ENCODE measurements around the gene TRIM71. TPM values are rescaled to one million over a fixed set of nuclear protein-coding genes. Genes with fewer than 3 reads are reported as not detected.
"Not testable (repeated sequence)": the region's sequence is repeated elsewhere in the genome, so short reads cannot be mapped to it uniquely, and the experiment has no call there.

The TRIM71 gene
- total RNA-seq, 2 donors from 2014 or later = 0.03 TPM; not detected in 1

- no peak for ATAC-seq
- no peaks in the 10 kb centered on the region for H3K9me3 ChIP-seq (ENCODE audit: control insufficient read depth, low read length, poor library complexity, severe bottlenecking)
- peaks cover 4% of the 10 kb centered on the region for H3K4me1 Mint-ChIP-seq
- DNase-seq = no peak
- no peaks in the 10 kb centered on the region for H3K36me3 Mint-ChIP-seq (ENCODE audit: low read depth)
- H3K27me3 Mint-ChIP-seq = peaks cover 57% of the 10 kb centered on the region
- H3K27ac Mint-ChIP-seq = no peak overlapping the region
- H3K4me3 Mint-ChIP-seq = no peak overlapping the region
These were observed 5.1 kb downstream of the TRIM71 start for GRCh38 chr3:32822609-32823498.

GRCh38 chr3:32823641-32824184, 5.9 kb downstream of the TRIM71 start:
- peaks cover 57% of the 10 kb centered on the region for H3K27me3 Mint-ChIP-seq
- DNase-seq; H3K4me1 Mint-ChIP-seq; H3K36me3 Mint-ChIP-seq (ENCODE audit: low read depth); H3K4me3 Mint-ChIP-seq; ATAC-seq; H3K9me3 ChIP-seq (ENCODE audit: control insufficient read depth, low read length, poor library complexity, severe bottlenecking); H3K27ac Mint-ChIP-seq: not testable (repeated sequence)

- ATAC-seq (no peak), DNase-seq (no peak)
- Mint-ChIP-seq H3K36me3 (ENCODE audit: low read depth) (no peaks in the 10 kb centered on the region), H3K4me1 (no peaks in the 10 kb centered on the region), H3K27ac (no peak overlapping the region), H3K4me3 (no peak overlapping the region), H3K27me3 (peaks cover 43% of the 10 kb centered on the region)
- no peaks in the 10 kb centered on the region for H3K9me3 ChIP-seq (ENCODE audit: control insufficient read depth, low read length, poor library complexity, severe bottlenecking)
These were observed 8.0 kb downstream of the TRIM71 start for GRCh38 chr3:32825601-32826375.

GRCh38 chr3:32831062-32831461, 13.3 kb downstream of the TRIM71 start:
- no peaks in the 10 kb centered on the region for H3K4me1 Mint-ChIP-seq
- no peak for ATAC-seq
- H3K27me3 Mint-ChIP-seq = peaks cover 44% of the 10 kb centered on the region
- H3K9me3 ChIP-seq (ENCODE audit: control insufficient read depth, low read length, poor library complexity, severe bottlenecking) = no peaks in the 10 kb centered on the region
- peaks cover 2% of the 10 kb centered on the region for H3K36me3 Mint-ChIP-seq (ENCODE audit: low read depth)
- no peak overlapping the region for H3K27ac Mint-ChIP-seq
- no peak for DNase-seq
- H3K4me3 Mint-ChIP-seq = no peak overlapping the region

- Mint-ChIP-seq H3K27ac (no peak overlapping the region), H3K36me3 (ENCODE audit: low read depth) (peaks cover 2% of the 10 kb centered on the region), H3K4me3 (no peak overlapping the region), H3K4me1 (no peaks in the 10 kb centered on the region), H3K27me3 (peaks cover 43% of the 10 kb centered on the region)
- DNase-seq = no peak
- no peaks in the 10 kb centered on the region for H3K9me3 ChIP-seq (ENCODE audit: control insufficient read depth, low read length, poor library complexity, severe bottlenecking)
- ATAC-seq = no peak
These were observed 14.0 kb downstream of the TRIM71 start for GRCh38 chr3:32831791-32832190.

GRCh38 chr3:32832193-32832592, 14.4 kb downstream of the TRIM71 start:
- ATAC-seq (no peak), DNase-seq (no peak)
- Mint-ChIP-seq H3K4me1 (no peaks in the 10 kb centered on the region), H3K4me3 (no peak overlapping the region), H3K36me3 (ENCODE audit: low read depth) (peaks cover 2% of the 10 kb centered on the region), H3K27ac (no peak overlapping the region), H3K27me3 (peaks cover 39% of the 10 kb centered on the region)
- H3K9me3 ChIP-seq (ENCODE audit: control insufficient read depth, low read length, poor library complexity, severe bottlenecking) = no peaks in the 10 kb centered on the region

GRCh38 chr3:32835049-32835371, 17.2 kb downstream of the TRIM71 start:
- ATAC-seq (no peak), DNase-seq (no peak)
- H3K4me1 Mint-ChIP-seq = no peaks in the 10 kb centered on the region
- peaks cover 2% of the 10 kb centered on the region for H3K36me3 Mint-ChIP-seq (ENCODE audit: low read depth)
- H3K27ac Mint-ChIP-seq = no peak overlapping the region
- no peaks in the 10 kb centered on the region for H3K9me3 ChIP-seq (ENCODE audit: control insufficient read depth, low read length, poor library complexity, severe bottlenecking)
- H3K4me3 Mint-ChIP-seq = no peak overlapping the region
- H3K27me3 Mint-ChIP-seq = peaks cover 40% of the 10 kb centered on the region

- Mint-ChIP-seq H3K27ac (no peak overlapping the region), H3K36me3 (ENCODE audit: low read depth) (peaks cover 2% of the 10 kb centered on the region), H3K27me3 (peaks cover 34% of the 10 kb centered on the region), H3K4me3 (no peak overlapping the region), H3K4me1 (no peaks in the 10 kb centered on the region)
- DNase-seq (no peak), ATAC-seq (no peak)
- H3K9me3 ChIP-seq (ENCODE audit: control insufficient read depth, low read length, poor library complexity, severe bottlenecking) = no peaks in the 10 kb centered on the region
These were observed 18.2 kb downstream of the TRIM71 start for GRCh38 chr3:32835961-32836360.

GRCh38 chr3:32836601-32837000, 18.8 kb downstream of the TRIM71 start:
- Mint-ChIP-seq H3K27ac (no peak overlapping the region), H3K27me3 (peaks cover 32% of the 10 kb centered on the region), H3K4me1 (no peaks in the 10 kb centered on the region), H3K36me3 (ENCODE audit: low read depth) (peaks cover 2% of the 10 kb centered on the region), H3K4me3 (no peak overlapping the region)
- H3K9me3 ChIP-seq (ENCODE audit: control insufficient read depth, low read length, poor library complexity, severe bottlenecking) = no peaks in the 10 kb centered on the region
- DNase-seq (no peak), ATAC-seq (no peak)

GRCh38 chr3:32837366-32837765, 19.6 kb downstream of the TRIM71 start:
- ATAC-seq (no peak), DNase-seq (no peak)
- no peak overlapping the region for H3K27ac Mint-ChIP-seq
- peaks cover 2% of the 10 kb centered on the region for H3K4me1 Mint-ChIP-seq
- peaks cover under 1% of the 10 kb centered on the region for H3K36me3 Mint-ChIP-seq (ENCODE audit: low read depth)
- H3K27me3 Mint-ChIP-seq = peaks cover 24% of the 10 kb centered on the region
- H3K9me3 ChIP-seq (ENCODE audit: control insufficient read depth, low read length, poor library complexity, severe bottlenecking) = no peaks in the 10 kb centered on the region
- H3K4me3 Mint-ChIP-seq = no peak overlapping the region

- Mint-ChIP-seq H3K36me3 (ENCODE audit: low read depth) (no peaks in the 10 kb centered on the region), H3K27me3 (peaks cover 24% of the 10 kb centered on the region), H3K27ac (no peak overlapping the region), H3K4me1 (peaks cover 4% of the 10 kb centered on the region), H3K4me3 (no peak overlapping the region)
- ATAC-seq = no peak
- no peak for DNase-seq
- no peaks in the 10 kb centered on the region for H3K9me3 ChIP-seq (ENCODE audit: control insufficient read depth, low read length, poor library complexity, severe bottlenecking)
These were observed 20.0 kb downstream of the TRIM71 start for GRCh38 chr3:32837789-32838188.

- ATAC-seq (no peak), DNase-seq (no peak)
- H3K36me3 Mint-ChIP-seq (ENCODE audit: low read depth) = no peaks in the 10 kb centered on the region
- H3K27ac Mint-ChIP-seq = no peak overlapping the region
- no peak overlapping the region for H3K4me3 Mint-ChIP-seq
- H3K4me1 Mint-ChIP-seq = peaks cover 6% of the 10 kb centered on the region
- H3K9me3 ChIP-seq (ENCODE audit: control insufficient read depth, low read length, poor library complexity, severe bottlenecking) = no peaks in the 10 kb centered on the region
- H3K27me3 Mint-ChIP-seq = peaks cover 16% of the 10 kb centered on the region
These were observed 21.9 kb downstream of the TRIM71 start for GRCh38 chr3:32839714-32840085.

GRCh38 chr3:32840086-32840841, 22.5 kb downstream of the TRIM71 start:
- no peak for ATAC-seq
- H3K4me3 Mint-ChIP-seq = no peak overlapping the region
- DNase-seq = no peak
- peaks cover 6% of the 10 kb centered on the region for H3K4me1 Mint-ChIP-seq
- no peaks in the 10 kb centered on the region for H3K9me3 ChIP-seq (ENCODE audit: control insufficient read depth, low read length, poor library complexity, severe bottlenecking)
- H3K36me3 Mint-ChIP-seq (ENCODE audit: low read depth) = no peaks in the 10 kb centered on the region
- no peak overlapping the region for H3K27ac Mint-ChIP-seq
- peaks cover 11% of the 10 kb centered on the region for H3K27me3 Mint-ChIP-seq

Measured in T-helper 17 cell (primary cell).